Fibroblast of upper back skin (primary cell): ENCODE data around the gene HOXC5.

Experiments
- DNase-seq: peaks from one replicate; pipeline ENCODE4 v3.0.0-alpha.2; 2013

The HOXC5 gene

GRCh38 chr12:54049108-54049507 is 16.3 kb downstream of the HOXC5 start:
- no peak for DNase-seq

- no peak for DNase-seq
Observed at GRCh38 chr12:54050482-54050810, 17.6 kb downstream of the HOXC5 start.

- DNase-seq = no peak
Observed at GRCh38 chr12:54051026-54051842, 18.4 kb downstream of the HOXC5 start.

GRCh38 chr12:54051874-54052437 is 19.1 kb downstream of the HOXC5 start:
- peak; percentile 58 for DNase-seq

GRCh38 chr12:54052438-54053002 is 19.7 kb downstream of the HOXC5 start:
- DNase-seq = peak; percentile 57

GRCh38 chr12:54053003-54053750 is 20.3 kb downstream of the HOXC5 start:
- no peak for DNase-seq

- peak; percentile 72 for DNase-seq
Observed at GRCh38 chr12:54053751-54054741, 21.2 kb downstream of the HOXC5 start, which contains the start of gene HOXC4. Gene HOXC4, plus strand, starts transcription at chr12:54053835. Its CDS starts 88 bp downstream, at chr12:54053923.

GRCh38 chr12:54054742-54055194 is 21.9 kb downstream of the HOXC5 start:
- no peak for DNase-seq

GRCh38 chr12:54055552-54055951 is 22.7 kb downstream of the HOXC5 start:
- DNase-seq = no peak

GRCh38 chr12:54056110-54056509 is 23.3 kb downstream of the HOXC5 start:
- no peak for DNase-seq

- no peak for DNase-seq
Observed at GRCh38 chr12:54058128-54058768, 25.4 kb downstream of the HOXC5 start.

GRCh38 chr12:54059668-54060067 is 26.8 kb downstream of the HOXC5 start:
- no peak for DNase-seq

GRCh38 chr12:54060174-54060974 is 27.5 kb downstream of the HOXC5 start:
- no peak for DNase-seq

- no peak for DNase-seq
Observed at GRCh38 chr12:54060975-54061778, 28.3 kb downstream of the HOXC5 start.

- no peak for DNase-seq
Observed at GRCh38 chr12:54065677-54066076, 32.8 kb downstream of the HOXC5 start.

- DNase-seq = no peak
Observed at GRCh38 chr12:54066408-54066807, 33.6 kb downstream of the HOXC5 start.

GRCh38 chr12:54068418-54069070 is 35.7 kb downstream of the HOXC5 start:
- no peak for DNase-seq

- no peak for DNase-seq
Observed at GRCh38 chr12:54071942-54072341, 39.1 kb downstream of the HOXC5 start.

GRCh38 chr12:54074308-54074707 is 41.5 kb downstream of the HOXC5 start:
- no peak for DNase-seq
